HG03571 (cell line): ENCODE results near the gene PCIF1.

Source experiments
- ATAC-seq: cut with Tn5 transposase; IDR thresholded peaks from one replicate; pipeline ENCODE4 v1.9.1; 2021; ENCODE audit not compliant: unreplicated experiment

Gene PCIF1

DNA sequence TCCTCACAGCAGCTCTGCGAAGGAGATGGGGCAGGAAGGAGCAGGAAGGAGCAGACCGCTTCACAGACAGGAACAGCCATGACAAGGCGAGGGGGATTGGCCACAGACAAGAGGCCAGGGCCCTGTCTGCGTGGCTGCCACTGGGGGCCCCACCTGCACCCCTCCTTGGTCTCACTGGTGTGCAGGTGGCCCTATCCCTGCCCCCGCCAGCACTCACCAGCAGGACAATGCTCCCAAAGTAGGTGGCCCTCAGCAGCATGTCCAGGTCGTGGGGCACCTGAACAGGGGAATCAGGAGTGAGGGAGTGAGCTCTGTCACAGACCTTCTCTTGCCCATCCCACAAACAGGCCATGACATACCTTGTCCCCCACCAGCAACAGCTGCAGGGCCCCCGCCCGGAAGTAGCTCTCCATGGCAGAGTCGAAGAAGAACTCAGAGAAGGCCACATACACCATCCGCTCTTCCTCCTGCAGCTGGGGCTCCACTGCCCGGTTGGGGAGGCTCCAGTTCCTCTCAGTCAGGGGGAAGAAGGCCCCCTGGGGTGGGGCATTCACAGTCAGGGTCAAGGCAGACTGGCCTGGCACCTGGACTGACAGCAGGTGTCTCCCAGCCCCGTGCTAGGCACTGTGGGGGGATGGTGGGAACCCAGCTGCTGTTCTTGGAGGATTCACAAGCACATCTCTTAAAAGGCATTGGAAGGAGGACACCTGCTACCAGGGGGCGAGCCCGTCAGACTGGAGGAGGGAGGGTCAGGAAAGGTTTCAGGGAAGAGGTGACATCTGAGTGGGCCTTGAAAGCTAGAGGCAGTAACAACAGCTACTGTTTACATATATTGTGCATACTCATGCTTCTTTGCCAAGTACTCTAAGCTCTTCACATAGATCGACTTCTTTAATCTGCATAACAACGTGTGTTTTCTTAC, 29.6 kb upstream of the PCIF1 start:
- no peak for ATAC-seq

DNA sequence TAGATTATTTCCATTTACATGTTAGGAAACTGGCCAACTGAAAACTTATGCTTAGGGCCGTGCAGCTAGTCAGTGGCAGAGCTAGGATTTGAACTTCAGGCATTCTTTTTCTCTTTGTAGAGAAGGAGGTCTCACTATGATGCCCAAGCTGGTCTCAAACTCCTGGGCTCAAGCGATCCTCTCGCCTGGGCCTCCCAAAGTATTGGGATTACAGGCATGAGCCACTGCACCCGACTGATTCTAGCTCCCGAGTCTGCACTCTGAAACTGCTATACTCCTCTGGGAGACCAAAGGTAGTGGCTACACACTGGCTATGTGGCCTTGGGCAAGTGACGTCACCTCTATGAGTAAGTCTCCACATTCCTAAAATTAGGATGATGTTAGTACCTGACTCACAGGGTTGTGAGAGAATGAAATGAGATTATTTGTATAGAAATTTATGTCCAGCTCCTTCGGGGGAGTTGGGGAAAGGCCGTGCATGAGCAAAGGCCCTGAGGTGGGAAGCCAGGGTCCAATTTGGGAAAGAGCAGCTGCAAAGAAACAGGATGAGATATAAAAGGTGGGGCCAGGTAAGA, 28.9 kb upstream of the PCIF1 start:
- no peak for ATAC-seq

DNA sequence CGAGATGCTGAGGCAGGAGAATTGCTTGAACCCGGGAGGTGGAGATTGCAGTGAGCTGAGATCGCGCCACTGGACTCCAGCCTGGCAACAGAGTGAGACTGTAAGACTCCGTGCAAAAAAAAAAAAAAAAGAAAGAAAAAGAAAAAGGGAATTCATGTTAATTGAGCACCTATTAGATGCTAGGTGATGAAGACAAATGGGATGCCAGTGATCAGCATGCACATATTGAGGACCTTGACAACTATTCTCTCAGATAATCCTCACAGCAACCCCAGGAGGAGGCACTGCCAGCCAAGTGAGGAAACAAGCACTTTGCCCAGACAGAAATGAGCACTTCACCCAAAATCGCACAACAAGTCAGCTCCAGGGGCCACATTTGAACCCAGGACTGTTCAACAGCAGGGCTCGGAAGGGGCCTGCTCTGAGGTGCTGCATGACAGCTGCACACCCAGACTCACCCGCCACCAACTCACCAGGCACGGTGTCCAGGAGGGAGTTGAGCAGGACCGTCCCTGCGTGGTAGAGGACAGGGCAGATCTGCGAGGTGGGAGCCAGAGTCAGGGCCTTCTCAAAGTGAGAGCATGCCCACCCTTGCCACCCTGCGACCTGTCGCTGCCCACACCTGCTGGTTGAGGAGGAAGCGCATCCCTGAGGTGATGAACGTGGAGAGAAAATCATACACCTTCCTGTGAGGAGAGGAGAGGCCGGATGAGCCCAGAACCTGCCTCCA, 27.1 kb upstream of the PCIF1 start:
- ATAC-seq: no peak

DNA sequence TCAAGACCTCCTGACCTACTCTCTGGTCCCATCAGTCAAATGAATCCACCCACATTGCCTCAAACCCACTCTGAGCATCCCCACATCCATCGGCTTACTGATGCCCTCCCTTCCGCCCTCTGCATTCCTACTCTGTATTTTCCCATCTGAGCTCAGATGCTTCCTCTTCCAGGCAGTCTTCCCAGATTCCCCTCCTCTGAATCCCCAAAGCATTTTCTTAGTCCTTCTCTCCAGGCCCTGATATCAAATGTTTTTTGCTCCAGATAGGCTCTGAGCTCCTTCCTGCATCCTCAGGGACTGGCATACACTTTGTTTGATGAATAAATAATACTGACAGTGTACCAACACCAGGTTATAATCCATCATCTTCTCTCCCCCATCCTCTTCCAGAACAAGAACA, 26.4 kb upstream of the PCIF1 start:
- no peak for ATAC-seq

DNA sequence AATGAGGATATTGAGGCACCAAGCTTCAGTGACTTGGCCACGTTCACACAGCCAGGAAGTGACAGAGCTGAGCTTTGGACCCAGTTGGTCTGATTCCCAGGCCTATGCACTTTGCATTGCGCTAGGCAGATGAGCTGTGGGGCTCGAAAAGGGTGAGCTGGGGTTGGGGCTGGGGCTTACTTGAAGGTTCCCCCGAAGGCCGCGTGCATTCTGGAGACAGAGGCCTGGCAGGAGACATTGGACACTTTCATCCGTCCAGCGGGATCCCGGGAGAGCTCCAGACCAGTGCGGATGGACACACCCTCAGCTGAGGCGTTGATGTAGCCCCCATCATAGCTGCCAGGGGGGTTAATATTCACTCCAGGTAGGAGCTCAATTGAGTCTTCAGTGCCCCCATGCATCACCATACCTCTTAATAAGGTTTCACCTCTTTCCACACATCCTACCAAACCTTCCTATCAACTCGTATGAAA, 25.1 kb upstream of the PCIF1 start:
- ATAC-seq: no peak

DNA sequence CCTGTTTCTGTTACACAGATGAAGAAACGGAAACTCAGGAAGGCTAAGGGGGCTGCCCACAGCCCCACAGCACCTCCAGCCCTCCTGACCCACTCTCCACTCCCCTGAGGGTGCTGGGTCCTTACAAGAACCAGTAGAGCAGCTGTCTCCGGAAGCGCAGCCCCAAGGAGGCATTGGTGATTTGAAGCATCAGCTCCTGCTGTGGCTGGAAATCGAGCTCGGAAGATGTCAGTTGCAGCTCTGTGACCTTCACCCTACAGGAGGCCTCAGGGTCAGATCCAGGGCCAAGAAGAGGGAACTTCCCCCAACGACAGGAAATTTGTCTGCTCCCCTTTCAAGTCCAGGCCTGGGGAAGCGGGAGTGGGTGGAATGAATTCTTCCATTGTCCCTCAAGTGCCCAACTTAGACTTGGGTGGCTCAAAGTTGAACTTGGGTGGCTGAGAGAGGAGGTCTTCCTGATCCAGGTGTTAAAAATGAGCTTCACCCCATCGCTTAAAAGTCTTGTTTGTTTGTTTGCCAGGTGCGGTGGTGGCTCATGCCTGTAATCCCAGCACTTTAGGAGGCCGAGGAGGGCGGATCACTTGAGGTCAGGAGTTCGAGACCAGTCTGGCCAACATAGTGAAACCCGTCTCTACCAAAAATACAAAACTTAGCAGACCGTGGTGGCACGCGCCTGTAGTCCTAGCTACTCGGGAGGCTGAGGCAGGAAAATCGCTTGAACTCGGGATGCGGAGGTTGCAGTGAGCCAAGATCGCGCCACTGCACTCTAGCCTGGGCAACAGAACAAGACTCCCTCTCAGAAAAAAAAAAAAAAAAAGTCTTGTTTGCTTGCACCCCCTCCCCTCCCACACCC, 24.4 kb upstream of the PCIF1 start:
- ATAC-seq: no peak

DNA sequence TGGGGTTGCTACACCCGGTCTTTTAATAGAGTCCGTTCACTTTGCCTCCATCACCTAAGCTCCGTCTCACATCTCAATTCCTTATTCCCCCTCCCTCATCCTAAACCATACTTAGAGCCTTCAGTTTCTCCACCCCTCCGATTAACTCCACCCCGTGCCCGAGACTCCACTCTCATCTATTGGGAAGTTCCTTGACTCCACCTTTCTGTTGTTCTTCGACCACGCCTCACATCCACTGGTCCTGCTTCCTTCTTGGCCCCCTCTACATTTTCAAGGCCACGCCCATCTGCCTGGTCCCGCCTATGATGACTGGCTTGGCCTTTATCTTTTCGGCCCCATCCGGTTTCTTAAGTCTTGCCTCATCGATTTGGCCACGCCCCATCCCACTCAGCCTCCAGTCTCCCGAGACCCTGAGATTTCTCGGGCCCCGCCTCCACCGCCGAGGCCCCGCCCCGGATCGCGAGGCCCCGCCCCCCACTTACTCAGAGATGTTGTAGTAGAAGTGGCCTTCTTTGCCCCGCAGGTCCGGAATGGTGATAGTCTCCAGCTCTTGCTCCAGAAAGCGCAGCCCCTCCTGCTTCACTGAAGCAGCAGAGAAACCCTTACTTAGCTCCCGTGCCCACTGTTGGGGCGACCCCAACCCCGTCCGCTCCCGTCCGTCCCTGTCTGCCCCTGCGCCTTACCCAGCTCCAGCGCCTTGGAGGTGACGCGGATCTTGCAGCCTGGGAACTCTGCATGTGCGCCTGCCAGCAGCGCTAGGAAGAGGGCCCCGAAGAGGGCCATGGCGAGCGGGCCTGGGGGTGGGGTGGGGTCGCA, 23.6 kb upstream of the PCIF1 start:
- ATAC-seq: peak; percentile 91

DNA sequence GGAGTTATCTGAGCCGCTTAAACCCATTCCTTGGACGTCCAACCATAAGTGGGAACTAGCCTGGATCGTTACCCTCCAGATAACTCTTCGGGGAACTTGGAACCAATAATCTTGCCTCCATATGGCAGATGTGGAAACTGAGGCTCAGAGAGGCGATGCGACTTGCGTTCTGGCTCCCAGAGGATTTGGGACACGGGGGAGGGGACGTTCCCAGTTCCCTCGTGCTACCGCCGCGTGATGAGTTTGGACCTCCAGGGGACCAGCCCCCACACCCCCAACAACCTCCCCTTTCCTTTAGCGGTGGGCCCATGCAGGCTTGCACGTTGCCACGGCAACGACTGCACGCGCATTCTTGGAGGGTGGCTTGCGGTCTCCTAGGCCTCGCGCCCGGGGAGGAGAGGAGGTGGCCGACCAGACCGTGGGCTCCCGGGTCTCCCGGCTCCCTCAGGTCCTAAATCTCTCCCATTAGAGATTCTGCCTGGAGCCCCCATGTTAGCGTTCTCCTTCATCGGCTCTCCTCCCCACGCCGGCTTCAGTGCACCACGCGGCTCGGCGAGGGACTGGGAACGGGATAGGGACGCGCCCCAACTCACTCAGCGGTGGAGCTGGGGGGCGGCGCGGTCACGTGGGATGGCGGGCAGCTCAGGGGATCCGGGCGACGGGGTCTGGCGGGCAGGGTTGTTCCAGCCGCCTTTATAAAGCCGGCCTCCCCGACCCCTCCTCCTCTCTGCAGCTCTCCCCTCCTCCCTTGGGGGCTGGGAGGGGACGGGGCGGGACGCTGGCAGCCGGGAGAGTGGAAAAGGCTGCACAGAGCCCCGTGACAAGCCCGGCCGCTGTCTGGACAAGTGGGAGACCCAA, 22.8 kb upstream of the PCIF1 start, which contains the start of gene PLTP:
Gene PLTP (minus strand): TSS at position 670 of the 858 bp plus-strand sequence. CDS start 703 bp downstream, outside the sequence.
- no peak for ATAC-seq

DNA sequence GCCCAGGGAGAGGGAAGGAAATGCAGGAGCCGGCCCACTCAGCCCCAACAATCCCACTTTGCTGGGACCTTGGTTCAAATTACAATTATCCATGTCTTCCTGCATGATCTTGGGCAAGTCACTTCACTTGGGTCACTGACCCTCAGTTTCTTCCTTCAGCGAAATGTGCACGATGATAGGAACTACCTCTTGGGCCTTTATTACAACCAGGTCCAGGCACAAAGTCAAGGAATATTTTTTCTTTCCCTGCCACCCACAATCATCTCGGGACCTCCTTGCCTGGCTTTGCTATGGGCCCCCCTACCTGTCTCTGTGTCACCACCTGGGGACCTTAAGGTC, 22.2 kb upstream of the PCIF1 start:
- ATAC-seq: no peak

DNA sequence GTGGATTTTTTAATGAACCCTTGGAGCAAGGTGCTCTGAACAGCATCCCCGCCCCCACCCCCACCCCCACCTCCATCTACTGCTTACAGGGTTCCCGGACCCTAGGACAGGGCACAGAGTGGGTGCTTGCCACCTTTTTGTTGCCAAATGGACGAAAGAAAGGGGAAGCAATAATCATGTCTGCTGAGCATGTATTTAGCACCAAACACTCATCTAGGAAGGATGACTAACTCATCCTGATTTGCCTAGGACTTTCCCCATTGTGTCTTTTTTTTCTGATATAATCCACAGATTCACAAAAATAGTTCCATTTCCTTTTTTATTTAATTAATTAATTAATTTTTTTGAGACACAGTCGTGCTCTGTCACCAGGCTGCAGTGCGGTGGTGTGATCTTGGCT, 21.4 kb upstream of the PCIF1 start:
- no peak for ATAC-seq

DNA sequence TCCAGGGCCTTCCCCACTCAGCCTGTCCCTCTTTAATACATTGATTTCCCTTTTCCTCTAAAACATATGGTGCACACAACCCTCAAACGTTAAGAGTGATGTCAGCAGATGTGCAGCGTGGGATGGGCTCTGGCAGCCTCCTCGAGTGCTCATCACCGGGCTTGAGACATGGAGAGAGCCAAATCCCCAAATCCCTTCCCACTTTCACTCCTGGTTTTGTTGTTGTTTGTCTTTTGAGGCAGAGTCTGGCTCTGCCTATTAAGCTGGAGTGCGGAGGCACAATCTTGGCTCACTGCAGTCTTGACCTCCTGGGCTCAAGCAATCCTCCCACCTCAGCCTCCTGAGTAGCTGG, 16.7 kb upstream of the PCIF1 start:
- ATAC-seq: no peak

DNA sequence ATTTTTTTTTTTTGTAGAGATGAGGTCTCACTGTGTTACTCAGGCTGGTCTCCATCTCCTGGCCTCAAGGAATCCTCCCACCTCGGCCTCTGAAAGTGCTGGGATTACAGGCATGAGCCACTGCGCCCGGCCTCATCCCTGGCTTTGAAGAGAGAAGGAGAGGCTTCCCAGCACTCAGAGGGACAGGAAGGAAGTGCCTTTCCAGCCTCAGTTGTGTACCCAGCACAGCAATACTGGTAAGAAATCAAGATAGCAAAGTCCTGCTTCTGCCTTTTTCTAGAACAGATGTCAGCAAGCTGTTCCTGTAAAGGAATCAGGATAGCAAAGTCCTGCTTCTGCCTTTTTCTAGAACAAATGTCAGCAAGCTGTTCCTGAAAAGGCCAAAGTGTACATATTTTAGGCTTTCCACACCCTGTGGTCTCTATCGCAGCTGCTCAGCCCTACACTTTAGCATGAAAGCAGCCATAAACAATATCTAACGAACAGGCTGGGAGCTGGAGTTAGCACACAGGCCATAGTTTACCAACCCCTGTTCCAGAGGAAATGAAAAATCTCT, 16.2 kb upstream of the PCIF1 start:
- ATAC-seq: no peak

DNA sequence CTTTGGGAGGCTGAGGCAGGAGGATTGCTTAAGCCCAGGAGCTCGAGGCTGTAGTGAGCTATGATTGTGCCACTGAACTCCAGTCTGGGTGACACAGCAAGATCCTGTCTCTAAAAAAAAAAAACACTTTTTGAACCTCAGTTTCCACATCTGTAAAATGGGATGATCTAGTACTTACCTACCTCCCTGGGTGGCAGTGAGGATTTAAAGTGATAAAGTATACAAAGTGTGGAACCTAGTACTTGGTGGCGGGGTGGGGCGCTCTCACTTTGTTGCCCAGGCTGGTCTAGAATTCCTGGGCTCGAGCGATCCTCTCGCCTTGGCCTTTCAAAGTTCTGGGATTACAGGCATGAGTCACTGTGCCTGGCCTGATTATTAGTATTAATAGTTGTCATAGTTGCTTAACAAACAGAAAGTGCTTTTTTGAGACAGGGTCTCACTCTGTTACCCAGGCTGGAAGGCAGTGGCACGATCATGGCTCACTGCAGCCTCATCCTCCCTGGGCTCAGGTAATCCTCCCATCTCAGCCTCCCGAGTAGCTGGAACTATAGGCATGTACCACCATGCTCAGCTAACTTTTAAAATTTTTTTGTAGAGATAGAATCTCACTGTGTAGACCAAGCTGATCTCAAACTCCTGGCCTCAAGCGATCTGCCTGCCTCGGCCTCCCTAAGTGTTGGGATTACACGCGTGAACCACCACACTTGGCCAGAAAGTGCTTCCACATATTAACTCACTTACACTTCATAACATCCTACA, 15.5 kb upstream of the PCIF1 start:
- ATAC-seq: no peak

DNA sequence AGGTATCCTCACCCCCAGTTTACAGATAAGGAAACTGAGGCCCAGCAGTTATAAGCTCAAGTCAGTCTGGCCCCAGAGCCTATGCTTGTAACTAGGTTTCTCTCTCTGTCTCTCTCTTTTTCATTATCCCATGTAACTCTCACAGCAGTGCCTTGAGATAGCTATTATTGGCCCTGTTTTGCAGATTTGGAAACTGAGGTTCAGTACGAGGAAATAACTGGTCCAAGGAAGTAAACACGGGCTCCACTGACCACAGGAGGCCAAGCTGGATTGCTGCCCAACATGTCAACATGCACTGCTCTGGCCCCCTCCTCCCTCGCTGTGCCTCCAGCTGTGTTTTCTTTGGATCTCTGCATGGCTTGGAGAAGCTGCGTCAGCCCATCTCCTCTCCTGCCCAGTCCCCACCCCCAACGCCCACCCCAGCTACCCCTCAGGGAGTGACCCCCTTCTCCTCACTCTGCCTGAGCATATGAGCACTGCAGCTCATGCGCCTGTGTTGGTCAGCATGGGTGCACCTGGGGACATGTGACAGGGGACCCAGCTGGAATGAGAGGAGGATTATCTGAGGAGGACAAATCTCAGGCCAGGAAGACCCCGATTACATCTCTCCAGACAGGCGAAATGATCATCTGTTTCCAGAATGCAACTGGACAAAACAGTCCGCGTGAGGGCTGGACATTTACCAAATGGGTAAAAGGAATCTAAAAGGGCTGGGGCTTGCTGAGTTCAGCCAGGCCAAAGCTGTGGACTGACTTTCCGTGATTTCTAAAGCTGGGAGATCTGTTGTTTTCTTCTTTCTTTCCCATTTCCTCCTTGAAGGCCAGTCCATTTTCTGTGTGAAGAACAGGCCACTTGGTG, 14.7 kb upstream of the PCIF1 start:
- ATAC-seq: no peak

DNA sequence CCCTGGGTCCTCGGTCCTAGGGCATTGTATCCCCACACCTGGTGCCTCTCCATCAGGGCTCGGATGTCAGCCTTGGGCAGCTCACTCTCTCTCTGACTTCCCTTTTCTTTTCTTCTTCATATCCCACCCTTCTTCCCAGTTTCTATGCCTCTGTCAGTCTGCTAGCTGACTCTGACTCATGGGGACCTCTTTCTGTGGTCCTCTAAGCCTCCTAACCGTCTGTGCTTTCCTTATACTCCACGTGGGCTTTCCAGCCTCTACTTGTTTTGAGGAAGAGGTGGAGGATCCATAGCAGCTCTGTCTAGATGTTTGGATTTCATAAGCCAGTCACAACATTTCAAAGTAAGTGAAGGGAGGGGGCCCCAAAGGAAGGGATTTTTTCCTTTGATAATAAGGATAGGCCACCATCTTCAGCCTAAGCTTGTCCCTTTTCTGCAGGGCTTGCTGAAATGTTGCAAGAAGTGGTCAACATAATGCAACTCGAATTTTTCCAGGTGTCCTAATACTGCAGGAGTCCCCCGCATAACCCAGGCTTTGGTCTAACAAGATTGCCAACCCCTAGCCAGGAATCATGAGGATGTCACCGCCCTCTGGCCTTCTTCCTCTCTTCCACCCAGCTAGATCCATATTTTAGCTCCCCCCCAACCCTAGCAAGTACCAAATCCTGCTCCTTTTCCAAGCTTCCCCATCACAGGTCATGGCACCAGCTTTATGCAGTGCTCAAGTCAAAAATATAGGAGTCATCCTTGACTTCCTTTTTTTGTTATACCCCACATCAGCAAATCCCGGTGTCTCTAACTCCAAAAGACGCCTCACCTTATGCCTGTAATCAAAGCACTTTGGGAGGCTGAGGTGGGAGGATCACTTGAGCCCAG, 13.8 kb upstream of the PCIF1 start:
- no peak for ATAC-seq
